Neural cell (in vitro differentiated cells): ENCODE results near the gene REXO1. TPM values are rescaled to one million over a fixed set of nuclear protein-coding genes. Genes with fewer than 3 reads are reported as not detected.

Experiments used
- H2AFZ ChIP-seq: fragments of 200-600, 300-800 bp; sonication (generic), shearing (Covaris generic); 2 replicates; pipeline ENCODE4 v1.6.0; 2014; ENCODE audit warnings: low read depth, mild to moderate bottlenecking, antibody characterized with exemption, low read length, moderate library complexity
- H3F3A ChIP-seq: fragments of 200-600 bp; shearing (Covaris generic); 2 replicates; pipeline ENCODE4 v1.6.1; 2016; ENCODE audit warnings: mild to moderate bottlenecking, moderate library complexity, mixed read lengths, antibody characterized with exemption, low read length; ENCODE audit not compliant: insufficient read depth, poor library complexity, severe bottlenecking
- H3K27ac ChIP-seq: fragments of 200-600, 300-800 bp; sonication (generic), shearing (Covaris generic); 2 replicates; pipeline ENCODE4 v1.5.1; 2014; ENCODE audit warnings: mild to moderate bottlenecking, low read length, moderate library complexity
- H3K27me3 ChIP-seq: fragments of 300-800, 200-600 bp; sonication (generic), shearing (Covaris generic); 2 replicates; pipeline ENCODE4 v1.6.0; 2014; ENCODE audit warnings: mild to moderate bottlenecking, low read depth, low read length, moderate library complexity; ENCODE audit not compliant: insufficient read depth
- H3K36me3 ChIP-seq: fragments of 300-800, 200-600 bp; sonication (generic), shearing (Covaris generic); 2 replicates; pipeline ENCODE4 v1.5.1; 2014; ENCODE audit warnings: mild to moderate bottlenecking, antibody characterized with exemption, low read length, moderate library complexity; ENCODE audit not compliant: insufficient read depth
- H3K4me2 ChIP-seq: fragments of 300-800, 200-600 bp; sonication (generic), shearing (Covaris generic); 2 replicates; pipeline ENCODE4 v1.6.0; 2014; ENCODE audit warnings: mild to moderate bottlenecking, low read length
- H3K4me3 ChIP-seq: fragments of 300-800, 200-600 bp; sonication (generic), shearing (Covaris generic); 2 replicates; pipeline ENCODE4 v1.5.1; 2014; ENCODE audit warnings: mild to moderate bottlenecking, low read length, moderate library complexity
- H3K79me2 ChIP-seq: fragments of 200-600 bp; shearing (Covaris generic); replicated peaks from 2 replicates; pipeline ENCODE4 v1.6.0; 2014; ENCODE audit warnings: mild to moderate bottlenecking, low read length, moderate library complexity; ENCODE audit not compliant: insufficient read depth
- H3K9ac ChIP-seq: fragments of 300-800, 200-600 bp; sonication (generic), shearing (Covaris generic); 2 replicates; pipeline ENCODE4 v1.6.1; 2016; ENCODE audit warnings: mild to moderate bottlenecking, low read length, mixed read lengths
- H3K9me2 ChIP-seq: fragments of 200-600 bp; shearing (Covaris generic); 2 replicates; pipeline ENCODE4 v1.6.1; 2016; ENCODE audit warnings: mild to moderate bottlenecking, low read length, mixed read lengths; ENCODE audit not compliant: insufficient read depth
- H3K9me3 ChIP-seq: fragments of 200-600, 300-800 bp; sonication (generic), shearing (Covaris generic); 2 replicates; pipeline ENCODE4 v1.6.1; 2016; ENCODE audit warnings: mild to moderate bottlenecking, mixed run types, low read length, moderate library complexity, mixed read lengths
- H4K20me1 ChIP-seq: fragments of 200-600 bp; shearing (Covaris generic); 2 replicates; pipeline ENCODE4 v1.6.1; 2016; ENCODE audit warnings: mild to moderate bottlenecking, mixed run types; ENCODE audit not compliant: insufficient read depth
- EP300 ChIP-seq: fragments of 450-650 bp; conservative IDR thresholded peaks from 2 replicates; pipeline ENCODE4 v1.6.1; 2014; ENCODE audit warnings: antibody characterized with exemption, mild to moderate bottlenecking, moderate library complexity; ENCODE audit not compliant: poor library complexity, severe bottlenecking
- EZH2 ChIP-seq: fragments of 200-600, 300-800 bp; shearing (Covaris generic), sonication (generic); IDR thresholded peaks from 2 replicates; pipeline ENCODE4 v1.6.1; 2014; ENCODE audit warnings: antibody characterized with exemption, low read length, borderline replicate concordance, mild to moderate bottlenecking; ENCODE audit not compliant: insufficient read depth, poor library complexity, severe bottlenecking
- MXI1 ChIP-seq: fragments of 450-650 bp; conservative IDR thresholded peaks from 2 replicates; pipeline ENCODE4 v1.6.1; 2014; ENCODE audit warnings: antibody characterized with exemption, mild to moderate bottlenecking; ENCODE audit not compliant: poor library complexity, severe bottlenecking
- POLR2AphosphoS5 ChIP-seq: IDR thresholded peaks from 2 replicates; pipeline ENCODE4 v1.6.1; 2012
- RAD21 ChIP-seq: fragments of 450-650 bp; conservative IDR thresholded peaks from 2 replicates; pipeline ENCODE4 v1.6.1; 2014; ENCODE audit warnings: antibody characterized with exemption, mild to moderate bottlenecking, moderate library complexity
- SMC3 ChIP-seq: fragments of 450-650 bp; conservative IDR thresholded peaks from 2 replicates; pipeline ENCODE4 v1.6.1; 2014; ENCODE audit warnings: antibody characterized with exemption, mild to moderate bottlenecking, moderate library complexity; ENCODE audit not compliant: poor library complexity
- TAF1 ChIP-seq: IDR thresholded peaks from 2 replicates; pipeline ENCODE4 v1.6.1; 2012; ENCODE audit warnings: low read depth
- polyA plus RNA-seq: library from polyadenylated mRNA; depleted of rRNA; stranded (reverse); fragments of >200 nt; gene quantifications from 2 replicates; pipeline ENCODE4 v1.2.3, GENCODE V29; 2014
- TF ChIP-seq, protein P1 (sequence below): IDR thresholded peaks from 2 replicates; pipeline ENCODE4 v1.6.1; 2012; ENCODE audit warnings: borderline replicate concordance
- TF ChIP-seq, protein P2 (sequence below): fragments of 450-650 bp; IDR thresholded peaks from 2 replicates; pipeline ENCODE4 v1.5.1; 2014; ENCODE audit warnings: antibody characterized with exemption, mild to moderate bottlenecking, moderate library complexity; ENCODE audit not compliant: poor library complexity, severe bottlenecking

REXO1 gene
- polyA plus RNA-seq, 1 donor from 2014 or later = 9.2 TPM

DNA sequence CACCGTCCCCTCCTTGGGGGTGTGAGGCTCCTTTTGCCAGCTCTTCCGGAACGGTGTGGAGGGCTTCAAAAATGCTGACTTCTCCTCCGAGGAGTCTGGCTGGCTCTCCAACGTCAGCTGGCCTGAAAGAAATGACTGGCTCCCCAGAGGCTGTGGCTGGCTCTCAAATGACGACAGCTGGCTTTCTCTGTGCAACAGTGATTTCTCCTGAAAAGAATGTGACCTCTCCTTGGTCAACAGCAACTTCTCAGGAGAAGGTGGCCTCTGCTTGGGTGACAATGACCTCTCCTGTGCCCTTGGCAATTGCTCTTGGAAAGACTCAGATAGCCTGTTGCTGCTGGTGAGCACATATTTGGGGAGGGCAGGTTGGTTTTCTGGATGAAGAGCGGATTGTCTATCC, 65.8 kb downstream of the REXO1 start:
- Histone ChIP-seq H3K27ac (no peak overlapping the region), H3F3A (no peaks in the 10 kb centered on the region), H3K4me3 (no peak overlapping the region), H3K36me3 (no peaks in the 10 kb centered on the region), H2AFZ (no peak overlapping the region), H3K27me3 (peaks cover 36% of the 10 kb centered on the region), H4K20me1 (no peaks in the 10 kb centered on the region), H3K4me2 (no peak overlapping the region), H3K79me2 (no peaks in the 10 kb centered on the region), H3K9me2 (no peaks in the 10 kb centered on the region), H3K9ac (no peak overlapping the region), H3K9me3 (no peaks in the 10 kb centered on the region)
- TF ChIP-seq TAF1 = no peak
- TF ChIP-seq, protein P1, sequence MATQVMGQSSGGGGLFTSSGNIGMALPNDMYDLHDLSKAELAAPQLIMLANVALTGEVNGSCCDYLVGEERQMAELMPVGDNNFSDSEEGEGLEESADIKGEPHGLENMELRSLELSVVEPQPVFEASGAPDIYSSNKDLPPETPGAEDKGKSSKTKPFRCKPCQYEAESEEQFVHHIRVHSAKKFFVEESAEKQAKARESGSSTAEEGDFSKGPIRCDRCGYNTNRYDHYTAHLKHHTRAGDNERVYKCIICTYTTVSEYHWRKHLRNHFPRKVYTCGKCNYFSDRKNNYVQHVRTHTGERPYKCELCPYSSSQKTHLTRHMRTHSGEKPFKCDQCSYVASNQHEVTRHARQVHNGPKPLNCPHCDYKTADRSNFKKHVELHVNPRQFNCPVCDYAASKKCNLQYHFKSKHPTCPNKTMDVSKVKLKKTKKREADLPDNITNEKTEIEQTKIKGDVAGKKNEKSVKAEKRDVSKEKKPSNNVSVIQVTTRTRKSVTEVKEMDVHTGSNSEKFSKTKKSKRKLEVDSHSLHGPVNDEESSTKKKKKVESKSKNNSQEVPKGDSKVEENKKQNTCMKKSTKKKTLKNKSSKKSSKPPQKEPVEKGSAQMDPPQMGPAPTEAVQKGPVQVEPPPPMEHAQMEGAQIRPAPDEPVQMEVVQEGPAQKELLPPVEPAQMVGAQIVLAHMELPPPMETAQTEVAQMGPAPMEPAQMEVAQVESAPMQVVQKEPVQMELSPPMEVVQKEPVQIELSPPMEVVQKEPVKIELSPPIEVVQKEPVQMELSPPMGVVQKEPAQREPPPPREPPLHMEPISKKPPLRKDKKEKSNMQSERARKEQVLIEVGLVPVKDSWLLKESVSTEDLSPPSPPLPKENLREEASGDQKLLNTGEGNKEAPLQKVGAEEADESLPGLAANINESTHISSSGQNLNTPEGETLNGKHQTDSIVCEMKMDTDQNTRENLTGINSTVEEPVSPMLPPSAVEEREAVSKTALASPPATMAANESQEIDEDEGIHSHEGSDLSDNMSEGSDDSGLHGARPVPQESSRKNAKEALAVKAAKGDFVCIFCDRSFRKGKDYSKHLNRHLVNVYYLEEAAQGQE = no peak

DNA sequence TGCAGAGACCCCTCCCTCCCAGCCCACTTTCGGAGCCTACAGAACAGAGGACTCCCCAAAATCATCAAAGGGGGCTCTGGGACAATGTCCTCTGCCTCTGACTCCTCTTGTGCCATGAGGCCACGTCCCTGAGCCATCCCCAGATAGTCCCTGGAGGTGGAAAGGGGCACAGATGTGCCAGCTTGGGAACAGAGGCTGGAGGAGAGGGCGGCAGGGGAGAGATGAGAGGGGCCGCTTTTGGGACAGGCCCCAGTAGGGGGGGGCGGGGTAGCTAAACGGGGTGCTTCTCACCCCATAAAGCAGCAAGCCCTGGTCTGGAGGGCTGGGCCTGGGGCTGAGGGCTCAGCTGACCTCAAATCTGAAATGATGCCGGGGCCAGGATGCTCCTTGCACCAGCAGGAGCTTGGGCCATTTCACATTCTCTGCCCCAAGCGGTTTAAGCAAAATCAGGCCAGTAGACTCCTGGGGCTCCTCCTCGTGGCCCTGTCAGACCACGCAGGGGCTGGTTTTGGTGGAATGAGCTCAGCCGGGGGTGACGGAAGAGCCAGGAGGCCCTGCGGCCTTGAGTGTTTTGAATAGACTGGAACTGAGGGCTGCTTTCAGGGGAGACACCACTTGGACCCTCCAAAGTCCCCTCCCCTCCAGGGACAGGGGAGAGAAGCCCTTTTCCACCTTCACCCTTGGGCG, 67.9 kb downstream of the REXO1 start:
- Histone ChIP-seq H3K27ac (no peak overlapping the region), H3K79me2 (no peaks in the 10 kb centered on the region), H3K36me3 (no peaks in the 10 kb centered on the region), H4K20me1 (no peaks in the 10 kb centered on the region), H3K27me3 (peaks cover 57% of the 10 kb centered on the region), H3K4me3 (no peak overlapping the region), H3K9me2 (no peaks in the 10 kb centered on the region), H3K9ac (no peak overlapping the region), H2AFZ (no peak overlapping the region), H3K4me2 (no peak overlapping the region), H3K9me3 (peaks cover under 1% of the 10 kb centered on the region), H3F3A (no peaks in the 10 kb centered on the region)
- TF ChIP-seq POLR2AphosphoS5 = no peak
- TF ChIP-seq EZH2 = no peak
- no peak for TF ChIP-seq EP300
- no peak for TF ChIP-seq SMC3
- TF ChIP-seq, protein P2, sequence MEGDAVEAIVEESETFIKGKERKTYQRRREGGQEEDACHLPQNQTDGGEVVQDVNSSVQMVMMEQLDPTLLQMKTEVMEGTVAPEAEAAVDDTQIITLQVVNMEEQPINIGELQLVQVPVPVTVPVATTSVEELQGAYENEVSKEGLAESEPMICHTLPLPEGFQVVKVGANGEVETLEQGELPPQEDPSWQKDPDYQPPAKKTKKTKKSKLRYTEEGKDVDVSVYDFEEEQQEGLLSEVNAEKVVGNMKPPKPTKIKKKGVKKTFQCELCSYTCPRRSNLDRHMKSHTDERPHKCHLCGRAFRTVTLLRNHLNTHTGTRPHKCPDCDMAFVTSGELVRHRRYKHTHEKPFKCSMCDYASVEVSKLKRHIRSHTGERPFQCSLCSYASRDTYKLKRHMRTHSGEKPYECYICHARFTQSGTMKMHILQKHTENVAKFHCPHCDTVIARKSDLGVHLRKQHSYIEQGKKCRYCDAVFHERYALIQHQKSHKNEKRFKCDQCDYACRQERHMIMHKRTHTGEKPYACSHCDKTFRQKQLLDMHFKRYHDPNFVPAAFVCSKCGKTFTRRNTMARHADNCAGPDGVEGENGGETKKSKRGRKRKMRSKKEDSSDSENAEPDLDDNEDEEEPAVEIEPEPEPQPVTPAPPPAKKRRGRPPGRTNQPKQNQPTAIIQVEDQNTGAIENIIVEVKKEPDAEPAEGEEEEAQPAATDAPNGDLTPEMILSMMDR = no peak
- TF ChIP-seq, protein P1 = no peak
- TF ChIP-seq TAF1 = no peak
- no peak for TF ChIP-seq MXI1
- no peak for TF ChIP-seq RAD21
